OCI-LY3 (cell line): ENCODE measurements around the gene PLEKHG3.

Experiments used
- H2AFZ ChIP-seq: fragments of 200-600, 300-600 bp; shearing (Covaris generic); 2 replicates; pipeline ENCODE4 v1.6.0; 2014; ENCODE audit warnings: antibody characterized with exemption, low read depth, low read length
- H3K27ac ChIP-seq: fragments of 200-600, 300-600 bp; sonication (generic); 2 replicates; pipeline ENCODE4 v1.5.1; 2014; ENCODE audit warnings: mild to moderate bottlenecking, low read length, moderate library complexity, mixed read lengths
- H3K27me3 ChIP-seq: fragments of 200-600, 300-600 bp; sonication (generic); 2 replicates; pipeline ENCODE4 v1.6.1; 2014; ENCODE audit warnings: low read depth, low read length, mixed read lengths
- H3K36me3 ChIP-seq: fragments of 200-600, 300-600 bp; sonication (generic); replicated peaks from 2 replicates; pipeline ENCODE3; 2014; ENCODE audit warnings: low read depth, low read length, mixed read lengths
- H3K4me1 ChIP-seq: fragments of 300-600, 200-600 bp; sonication (generic); 2 replicates; pipeline ENCODE4 v1.6.1; 2014; ENCODE audit warnings: low read length, mixed read lengths
- H3K4me2 ChIP-seq: fragments of 200-600, 300-600 bp; sonication (generic); 2 replicates; pipeline ENCODE4 v1.6.1; 2014; ENCODE audit warnings: low read length, mixed read lengths
- H3K4me3 ChIP-seq: fragments of 300-600, 200-600 bp; sonication (generic); 2 replicates; pipeline ENCODE4 v1.5.1; 2014; ENCODE audit warnings: antibody characterized with exemption, mild to moderate bottlenecking, low read length, moderate library complexity
- H3K79me2 ChIP-seq: fragments of 300-600, 200-600 bp; shearing (Covaris generic); 2 replicates; pipeline ENCODE4 v1.6.1; 2014; ENCODE audit warnings: mild to moderate bottlenecking, low read length, mixed read lengths
- H3K9ac ChIP-seq: fragments of 300-600, 200-600 bp; shearing (Covaris generic); 2 replicates; pipeline ENCODE4 v1.6.0; 2014; ENCODE audit warnings: mild to moderate bottlenecking, low read length, moderate library complexity
- H3K9me3 ChIP-seq: fragments of 200-600, 300-600 bp; shearing (Covaris generic); 2 replicates; pipeline ENCODE4 v1.6.1; 2014; ENCODE audit warnings: low read length, mixed read lengths; ENCODE audit not compliant: insufficient read depth
- H4K20me1 ChIP-seq: fragments of 200-600, 300-600 bp; sonication (generic); 2 replicates; pipeline ENCODE4 v1.6.1; 2016; ENCODE audit warnings: low read length, mixed read lengths; ENCODE audit not compliant: insufficient read depth
- CTCF ChIP-seq: fragments of 200-600, 300-600 bp; sonication (generic); IDR thresholded peaks from 2 replicates; pipeline ENCODE4 v1.5.1; 2014; ENCODE audit warnings: antibody characterized with exemption, low read length, low read depth
- EZH2phosphoT487 ChIP-seq: fragments of 200-600 bp; shearing (Covaris generic); IDR thresholded peaks from 2 replicates; pipeline ENCODE4 v1.6.1; 2018; ENCODE audit warnings: antibody characterized with exemption, mixed run types, low read depth

The PLEKHG3 gene

GRCh38 chr14:64768401-64769095 lies 64.3 kb downstream of the PLEKHG3 start:
- Histone ChIP-seq H3K4me2 (no peak overlapping the region), H3K79me2 (no peaks in the 10 kb centered on the region), H3K4me1 (peaks cover 6% of the 10 kb centered on the region; the same call in 1 of the 2 replicates), H3K36me3 (no peaks in the 10 kb centered on the region), H3K27ac (no peak overlapping the region), H3K27me3 (no peaks in the 10 kb centered on the region), H3K4me3 (no peak overlapping the region), H4K20me1 (no peaks in the 10 kb centered on the region), H3K9me3 (no peaks in the 10 kb centered on the region), H2AFZ (no peak overlapping the region), H3K9ac (no peak overlapping the region)
- TF ChIP-seq EZH2phosphoT487 (no peak), CTCF (no peak)

DNA sequence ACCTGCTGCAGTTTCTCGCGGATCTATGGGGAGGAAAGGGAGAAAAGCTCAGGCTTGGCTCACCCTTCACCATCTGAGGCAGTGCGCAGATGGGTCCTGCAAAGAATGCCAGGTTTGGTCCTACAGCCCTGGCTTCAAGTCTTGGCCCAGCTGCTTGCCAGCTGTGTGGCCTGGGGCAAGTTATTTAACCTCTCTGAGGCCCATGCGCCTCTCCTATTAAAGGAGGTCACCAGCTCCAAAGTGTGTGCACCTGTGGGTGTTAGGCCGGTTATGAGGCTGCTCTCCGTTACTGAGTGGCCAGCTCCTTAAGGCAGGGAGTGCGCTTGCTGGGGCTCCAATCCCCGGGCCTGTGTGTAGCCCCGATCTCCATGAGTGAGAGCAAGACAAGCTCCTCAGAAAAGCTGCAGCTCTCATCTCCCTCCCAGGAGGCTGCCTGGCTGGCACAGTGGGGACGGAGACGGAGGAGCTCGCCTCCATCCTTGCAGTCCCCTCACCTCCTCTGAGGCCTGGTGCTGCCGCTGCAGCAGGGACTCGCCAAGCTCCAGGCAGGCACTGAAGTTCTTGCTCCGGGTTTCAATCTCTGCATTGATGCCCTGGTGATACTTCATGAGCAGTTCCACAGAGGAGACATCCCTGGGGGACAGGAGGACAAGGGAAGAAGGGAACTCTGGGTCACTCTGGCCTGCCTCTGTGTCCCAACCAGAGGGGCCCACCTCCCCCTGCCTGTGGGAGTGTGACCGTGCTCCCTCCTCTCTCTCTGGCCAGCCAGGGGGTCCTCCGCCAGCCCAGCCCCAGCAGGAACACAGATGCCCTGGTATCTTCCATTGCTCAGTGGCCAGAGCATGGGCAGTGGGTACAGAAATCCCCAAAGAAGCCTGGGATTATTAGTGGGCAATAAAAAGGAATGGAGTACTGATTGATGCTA lies 65.1 kb downstream of the PLEKHG3 start:
- no peak overlapping the region for H3K27ac ChIP-seq
- no peak overlapping the region for H3K4me3 ChIP-seq
- H3K36me3 ChIP-seq: no peaks in the 10 kb centered on the region

DNA sequence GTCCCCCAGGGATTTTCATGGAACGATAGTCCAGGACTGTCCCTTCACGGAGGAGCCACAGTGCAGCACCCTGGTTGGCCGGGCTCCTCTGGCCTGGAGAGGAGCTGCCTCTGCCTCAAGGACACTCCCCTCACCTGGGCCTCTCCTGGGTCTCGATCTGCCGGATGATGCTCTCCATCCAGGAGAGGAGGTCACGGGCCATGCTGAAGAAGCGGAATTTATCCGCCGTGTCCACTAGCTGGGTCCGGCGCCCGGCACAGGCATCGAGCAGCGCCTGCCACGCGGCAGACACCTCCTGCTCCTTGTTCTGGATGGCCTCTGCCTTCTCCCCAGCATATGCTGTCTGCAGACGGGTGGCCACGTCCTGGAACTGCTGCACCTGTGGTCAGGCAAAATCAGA lies 66.5 kb downstream of the PLEKHG3 start:
- Histone ChIP-seq H3K4me2 (no peak overlapping the region), H4K20me1 (no peaks in the 10 kb centered on the region), H2AFZ (no peak overlapping the region), H3K27me3 (no peaks in the 10 kb centered on the region), H3K9ac (no peak overlapping the region), H3K4me1 (no peaks in the 10 kb centered on the region), H3K79me2 (no peaks in the 10 kb centered on the region), H3K27ac (no peak overlapping the region), H3K9me3 (no peaks in the 10 kb centered on the region), H3K36me3 (no peaks in the 10 kb centered on the region), H3K4me3 (no peak overlapping the region)
- TF ChIP-seq CTCF (no peak), EZH2phosphoT487 (no peak)

More for the DNA sequence above, 65.1 kb downstream of the PLEKHG3 start:
- H3K9ac ChIP-seq: no peak overlapping the region
- H2AFZ ChIP-seq: no peak overlapping the region
- H3K4me1 ChIP-seq: peaks cover 3% of the 10 kb centered on the region; the same call in 1 of the 2 replicates
- no peaks in the 10 kb centered on the region for H3K9me3 ChIP-seq
- no peaks in the 10 kb centered on the region for H4K20me1 ChIP-seq
- TF ChIP-seq EZH2phosphoT487: no peak
- no peak for TF ChIP-seq CTCF
- no peaks in the 10 kb centered on the region for H3K27me3 ChIP-seq
- H3K79me2 ChIP-seq: no peaks in the 10 kb centered on the region
- H3K4me2 ChIP-seq: no peak overlapping the region

DNA sequence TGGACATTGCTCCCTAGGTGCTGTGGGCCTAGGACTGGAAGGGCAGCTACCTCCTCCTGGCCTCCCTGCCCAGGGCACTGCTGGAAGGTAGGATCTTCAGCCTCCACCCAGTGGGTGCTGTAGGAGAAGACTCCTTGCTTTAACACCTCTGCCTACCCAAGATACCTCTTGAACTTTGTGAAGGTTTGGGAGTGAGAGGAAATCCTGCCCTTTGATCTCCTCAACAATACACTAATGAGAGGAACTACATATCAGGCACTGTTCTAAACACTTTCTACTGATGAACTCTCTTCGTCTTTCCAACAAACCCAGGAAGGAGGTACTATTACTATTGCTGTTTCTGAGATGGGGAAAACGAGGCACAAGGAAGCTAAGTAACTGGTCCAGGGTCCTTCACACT lies 66.9 kb downstream of the PLEKHG3 start:
- H3K27ac ChIP-seq: no peak overlapping the region
- no peaks in the 10 kb centered on the region for H3K9me3 ChIP-seq
- no peaks in the 10 kb centered on the region for H3K27me3 ChIP-seq
- H3K4me2 ChIP-seq: no peak overlapping the region
- no peaks in the 10 kb centered on the region for H4K20me1 ChIP-seq
- H2AFZ ChIP-seq: no peak overlapping the region
- no peak overlapping the region for H3K9ac ChIP-seq
- no peak overlapping the region for H3K4me3 ChIP-seq
- H3K4me1 ChIP-seq: no peaks in the 10 kb centered on the region
- H3K79me2 ChIP-seq: no peaks in the 10 kb centered on the region
- TF ChIP-seq EZH2phosphoT487: no peak
- no peak for TF ChIP-seq CTCF
- no peaks in the 10 kb centered on the region for H3K36me3 ChIP-seq
